Measurements from ENCODE around the gene RFT1.

DNA sequence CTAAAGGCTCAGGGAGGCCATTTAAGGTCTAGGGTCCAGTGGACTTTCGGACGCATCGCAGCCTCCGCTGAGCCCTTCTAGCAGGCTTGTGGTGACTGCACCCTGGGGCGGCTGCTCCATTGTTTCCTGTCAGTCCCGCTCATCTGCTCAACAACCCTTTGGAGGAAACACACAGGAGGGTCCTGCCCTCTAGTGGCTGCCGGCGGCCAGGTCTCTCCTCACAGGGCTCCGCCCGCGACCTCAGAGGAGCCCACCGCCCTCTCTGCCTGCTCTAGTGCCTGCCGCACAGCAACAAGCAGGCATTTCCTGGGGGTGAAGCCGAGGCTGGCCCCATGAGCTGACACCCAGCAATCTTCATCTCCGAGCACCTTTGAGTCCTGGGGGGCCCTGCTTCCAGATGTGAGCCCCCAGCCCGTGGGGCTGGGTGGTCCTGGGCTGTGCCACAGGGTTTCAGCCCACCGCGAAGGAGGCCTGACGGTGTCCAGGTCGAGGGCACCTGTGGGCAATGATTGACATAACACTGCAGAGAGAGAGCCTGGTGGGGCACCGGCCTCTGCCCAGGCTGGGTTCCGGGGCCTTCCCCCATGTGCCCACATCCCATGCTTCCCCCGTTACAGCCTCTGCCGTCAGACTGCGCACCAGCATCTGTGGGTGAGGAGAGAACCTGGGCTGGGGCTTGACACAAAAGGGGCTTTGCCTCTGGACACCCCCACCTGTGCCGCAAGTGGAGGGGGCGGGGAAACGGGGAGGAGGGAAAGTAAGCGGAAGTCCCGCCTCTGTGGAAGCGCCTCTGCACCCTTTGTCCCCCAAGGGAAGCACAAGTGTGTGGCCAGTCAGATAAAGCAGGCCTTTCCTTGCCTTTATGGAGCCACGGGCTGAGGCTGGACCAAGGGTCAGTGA lies 57.3 kb downstream of the RFT1 start:
- TF ChIP-seq, protein P1, sequence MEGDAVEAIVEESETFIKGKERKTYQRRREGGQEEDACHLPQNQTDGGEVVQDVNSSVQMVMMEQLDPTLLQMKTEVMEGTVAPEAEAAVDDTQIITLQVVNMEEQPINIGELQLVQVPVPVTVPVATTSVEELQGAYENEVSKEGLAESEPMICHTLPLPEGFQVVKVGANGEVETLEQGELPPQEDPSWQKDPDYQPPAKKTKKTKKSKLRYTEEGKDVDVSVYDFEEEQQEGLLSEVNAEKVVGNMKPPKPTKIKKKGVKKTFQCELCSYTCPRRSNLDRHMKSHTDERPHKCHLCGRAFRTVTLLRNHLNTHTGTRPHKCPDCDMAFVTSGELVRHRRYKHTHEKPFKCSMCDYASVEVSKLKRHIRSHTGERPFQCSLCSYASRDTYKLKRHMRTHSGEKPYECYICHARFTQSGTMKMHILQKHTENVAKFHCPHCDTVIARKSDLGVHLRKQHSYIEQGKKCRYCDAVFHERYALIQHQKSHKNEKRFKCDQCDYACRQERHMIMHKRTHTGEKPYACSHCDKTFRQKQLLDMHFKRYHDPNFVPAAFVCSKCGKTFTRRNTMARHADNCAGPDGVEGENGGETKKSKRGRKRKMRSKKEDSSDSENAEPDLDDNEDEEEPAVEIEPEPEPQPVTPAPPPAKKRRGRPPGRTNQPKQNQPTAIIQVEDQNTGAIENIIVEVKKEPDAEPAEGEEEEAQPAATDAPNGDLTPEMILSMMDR (IDR thresholded peaks at IDR 0.05) = peak; percentile 75 to 92 (median 85)
- TF ChIP-seq EP300 (IDR thresholded peaks at IDR 0.05) = no peak

All from ovary (tissue), 3 donors.